ENCODE data around the gene UBASH3A.
"Not testable (repeated sequence)": the region's sequence is repeated elsewhere in the genome, so short reads cannot be mapped to it uniquely, and the experiment has no call there.

UBASH3A gene

GRCh38 chr21:42390193-42390592, 13.5 kb upstream of the UBASH3A start:
- DNase-seq (ENCODE audit: low read depth in 2 of 2), result no peak

- DNase-seq (ENCODE audit: low read depth in 2 of 2), result no peak
These were observed 13.0 kb upstream of the UBASH3A start for GRCh38 chr21:42390696-42391095.

- no peak for DNase-seq (ENCODE audit: low read depth in 2 of 2)
These were observed 12.4 kb upstream of the UBASH3A start for GRCh38 chr21:42391297-42391696.

- DNase-seq (ENCODE audit: low read depth in 2 of 2), result no peak
These were observed 10.8 kb upstream of the UBASH3A start for GRCh38 chr21:42392731-42393442.

- no peak for DNase-seq (ENCODE audit: low read depth in 2 of 2)
These were observed 10.2 kb upstream of the UBASH3A start for GRCh38 chr21:42393443-42393950.

GRCh38 chr21:42395302-42395701, 8.4 kb upstream of the UBASH3A start:
- DNase-seq (ENCODE audit: low read depth in 2 of 2), result no peak

- DNase-seq (ENCODE audit: low read depth in 2 of 2), result no peak
These were observed 7.6 kb upstream of the UBASH3A start, which contains the start of gene TMPRSS3 for GRCh38 chr21:42395905-42396651. Gene TMPRSS3 (minus strand): TSS chr21:42396052. CDS start chr21:42395417, 635 bp downstream.

GRCh38 chr21:42396799-42397745, 6.6 kb upstream of the UBASH3A start:
- no peak for DNase-seq (ENCODE audit: low read depth in 2 of 2)

- no peak for DNase-seq (ENCODE audit: low read depth in 2 of 2)
These were observed 5.8 kb upstream of the UBASH3A start for GRCh38 chr21:42397746-42398394.

- DNase-seq (ENCODE audit: low read depth in 2 of 2), result no peak
These were observed 5.2 kb upstream of the UBASH3A start for GRCh38 chr21:42398436-42399028.

- DNase-seq (ENCODE audit: low read depth in 2 of 2), result no peak
These were observed 3.2 kb upstream of the UBASH3A start for GRCh38 chr21:42400525-42400924.

- DNase-seq (ENCODE audit: low read depth in 2 of 2), result no peak
These were observed 2.5 kb upstream of the UBASH3A start for GRCh38 chr21:42401154-42401553.

- no peak for DNase-seq (ENCODE audit: low read depth in 2 of 2)
These were observed 1.9 kb upstream of the UBASH3A start for GRCh38 chr21:42401820-42402251.

GRCh38 chr21:42404539-42404938, 837 bp downstream of the UBASH3A start:
- DNase-seq (ENCODE audit: low read depth in 2 of 2), result no peak

- DNase-seq (ENCODE audit: low read depth in 2 of 2), result no peak
These were observed 1.6 kb downstream of the UBASH3A start for GRCh38 chr21:42405064-42406013.

GRCh38 chr21:42406201-42406621, 2.5 kb downstream of the UBASH3A start:
- DNase-seq (ENCODE audit: low read depth in 2 of 2), result no peak

GRCh38 chr21:42406866-42407265, 3.2 kb downstream of the UBASH3A start:
- no peak for DNase-seq (ENCODE audit: low read depth in 2 of 2)

GRCh38 chr21:42407476-42407875, 3.8 kb downstream of the UBASH3A start:
- no peak for DNase-seq (ENCODE audit: low read depth in 2 of 2)

- not testable (repeated sequence) for DNase-seq (ENCODE audit: low read depth in 2 of 2)
These were observed 5.0 kb downstream of the UBASH3A start for GRCh38 chr21:42408718-42409117.

- no peak for DNase-seq (ENCODE audit: low read depth in 2 of 2)
These were observed 5.7 kb downstream of the UBASH3A start for GRCh38 chr21:42409366-42409765.

All from stimulated activated CD8-positive, alpha-beta memory T cell treated with anti-CD3 and anti-CD28 coated beads, Interleukin-2, amount 100 ng/mL, for 1 hour (primary cell).